Measurements from ENCODE around the gene GOT2.

GRCh38 chr16:58665200-58665599 is 68.9 kb downstream of the GOT2 start:
- TF ChIP-seq EZH2phosphoT487 (IDR thresholded peaks at IDR 0.05; ENCODE audit: low read depth) (no peak), CTCF (IDR thresholded peaks at IDR 0.05; ENCODE audit: low read depth, low read length) (no peak)
